ENCODE results near the gene DHX36. TPM values are rescaled to one million over a fixed set of nuclear protein-coding genes. Genes with fewer than 3 reads are reported as not detected.

The DHX36 gene
- total RNA-seq, 1 donor from 2014 or later: 52.3 TPM

GRCh38 chr3:154235330-154235729, 89.0 kb downstream of the DHX36 start:
- no peak overlapping the region for H3K4me3 ChIP-seq
- no peaks in the 10 kb centered on the region for H3K4me1 ChIP-seq
- TF ChIP-seq CTCF (IDR thresholded peaks at IDR 0.05) (no peak), POLR2A (IDR thresholded peaks at IDR 0.05) (no peak), POLR2AphosphoS5 (IDR thresholded peaks at IDR 0.05; ENCODE audit: insufficient read depth in 1 of 2, low read depth in 1 of 2) (no peak)
- H3K9me3 ChIP-seq: no peaks in the 10 kb centered on the region
- no peaks in the 10 kb centered on the region for H3K36me3 ChIP-seq
- DNase-seq (ENCODE audit: extremely low spot score in 2 of 2): no peak
- H3K27me3 ChIP-seq: no peaks in the 10 kb centered on the region
- intact Hi-C loops (cut with DNase I): no loop called here
- H3K27ac ChIP-seq: no peak overlapping the region

GRCh38 chr3:154229217-154229590, 95.1 kb downstream of the DHX36 start:
- no peak overlapping the region for H3K27ac ChIP-seq
- no peak for DNase-seq (ENCODE audit: extremely low spot score in 2 of 2)
- no peaks in the 10 kb centered on the region for H3K36me3 ChIP-seq
- no peak overlapping the region for H3K4me3 ChIP-seq
- TF ChIP-seq POLR2A (IDR thresholded peaks at IDR 0.05) (no peak), CTCF (IDR thresholded peaks at IDR 0.05) (no peak), POLR2AphosphoS5 (IDR thresholded peaks at IDR 0.05; ENCODE audit: insufficient read depth in 1 of 2, low read depth in 1 of 2) (no peak)
- no peaks in the 10 kb centered on the region for H3K9me3 ChIP-seq
- H3K4me1 ChIP-seq: peaks cover 20% of the 10 kb centered on the region
- intact Hi-C loops (cut with DNase I): no loop called here
- H3K27me3 ChIP-seq: no peaks in the 10 kb centered on the region

- Histone ChIP-seq H3K4me1 (peaks cover 21% of the 10 kb centered on the region), H3K36me3 (no peaks in the 10 kb centered on the region), H3K4me3 (no peak overlapping the region), H3K27me3 (no peaks in the 10 kb centered on the region), H3K27ac (no peak overlapping the region), H3K9me3 (no peaks in the 10 kb centered on the region)
- no peak for TF ChIP-seq POLR2AphosphoS5 (IDR thresholded peaks at IDR 0.05; ENCODE audit: insufficient read depth in 1 of 2, low read depth in 1 of 2)
- TF ChIP-seq POLR2A (IDR thresholded peaks at IDR 0.05): no peak
- no peak for TF ChIP-seq CTCF (IDR thresholded peaks at IDR 0.05)
- intact Hi-C loops (cut with DNase I): no loop called here
- no peak for DNase-seq (ENCODE audit: extremely low spot score in 2 of 2)
Measured at GRCh38 chr3:154228561-154229216, 95.6 kb downstream of the DHX36 start.

GRCh38 chr3:154227531-154227930, 96.8 kb downstream of the DHX36 start:
- intact Hi-C loops (cut with DNase I): no loop called here
- Histone ChIP-seq H3K27me3 (no peaks in the 10 kb centered on the region), H3K4me1 (peaks cover 21% of the 10 kb centered on the region), H3K36me3 (no peaks in the 10 kb centered on the region), H3K27ac (no peak overlapping the region), H3K4me3 (no peak overlapping the region), H3K9me3 (no peaks in the 10 kb centered on the region)
- no peak for DNase-seq (ENCODE audit: extremely low spot score in 2 of 2)
- TF ChIP-seq POLR2AphosphoS5 (IDR thresholded peaks at IDR 0.05; ENCODE audit: insufficient read depth in 1 of 2, low read depth in 1 of 2): no peak
- TF ChIP-seq POLR2A (IDR thresholded peaks at IDR 0.05): no peak
- no peak for TF ChIP-seq CTCF (IDR thresholded peaks at IDR 0.05)

GRCh38 chr3:154225536-154225935, 98.8 kb downstream of the DHX36 start:
- H3K27ac ChIP-seq: no peak overlapping the region
- no peaks in the 10 kb centered on the region for H3K27me3 ChIP-seq
- DNase-seq (ENCODE audit: extremely low spot score in 2 of 2): no peak
- intact Hi-C loops (cut with DNase I): no loop called here
- no peaks in the 10 kb centered on the region for H3K9me3 ChIP-seq
- H3K36me3 ChIP-seq: no peaks in the 10 kb centered on the region
- H3K4me1 ChIP-seq: peaks cover 21% of the 10 kb centered on the region
- TF ChIP-seq POLR2A (IDR thresholded peaks at IDR 0.05): no peak
- TF ChIP-seq POLR2AphosphoS5 (IDR thresholded peaks at IDR 0.05; ENCODE audit: insufficient read depth in 1 of 2, low read depth in 1 of 2): no peak
- no peak for TF ChIP-seq CTCF (IDR thresholded peaks at IDR 0.05)
- no peak overlapping the region for H3K4me3 ChIP-seq

Data from vagina (tissue), 2 donors.